Loucy (cell line): ENCODE results near the gene ZNF536.

Source experiments
- H2AFZ ChIP-seq: fragments of 200-600 bp; sonication (generic); 2 replicates; pipeline ENCODE4 v1.6.0; 2016; ENCODE audit warnings: antibody characterized with exemption, mild to moderate bottlenecking, low read length, moderate library complexity
- H3F3A ChIP-seq: fragments of 200-600 bp; 2 replicates; pipeline ENCODE4 v1.6.0; 2016; ENCODE audit warnings: antibody characterized with exemption, low read depth, mild to moderate bottlenecking
- H3K27me3 ChIP-seq: fragments of 200-600 bp; sonication (generic); 2 replicates; pipeline ENCODE4 v1.6.1; 2014; ENCODE audit warnings: low read length, mild to moderate bottlenecking; ENCODE audit not compliant: insufficient read depth, poor library complexity, severe bottlenecking
- H3K36me3 ChIP-seq: fragments of 200-600 bp; sonication (generic); 2 replicates; pipeline ENCODE4 v1.6.1; 2016; ENCODE audit warnings: low read length; ENCODE audit not compliant: insufficient read depth
- H3K4me1 ChIP-seq: fragments of 200-600 bp; sonication (generic); 2 replicates; pipeline ENCODE4 v1.5.1; 2014; ENCODE audit warnings: low read length, mild to moderate bottlenecking; ENCODE audit not compliant: insufficient read depth, poor library complexity, severe bottlenecking
- H3K4me2 ChIP-seq: fragments of 200-600 bp; sonication (generic); 2 replicates; pipeline ENCODE4 v1.6.0; 2014; ENCODE audit warnings: antibody characterized with exemption, low read length, low read depth, mild to moderate bottlenecking; ENCODE audit not compliant: poor library complexity, severe bottlenecking
- H3K4me3 ChIP-seq: fragments of 200-600 bp; sonication (generic); 2 replicates; pipeline ENCODE4 v1.5.1; 2014; ENCODE audit warnings: low read length, mild to moderate bottlenecking, mixed read lengths; ENCODE audit not compliant: poor library complexity, severe bottlenecking
- H3K79me2 ChIP-seq: fragments of 200-600 bp; sonication (generic); 2 replicates; pipeline ENCODE4 v1.6.1; 2014; ENCODE audit warnings: low read length; ENCODE audit not compliant: insufficient read depth
- H3K9ac ChIP-seq: fragments of 200-600 bp; sonication (generic); 2 replicates; pipeline ENCODE4 v1.6.0; 2014; ENCODE audit warnings: mild to moderate bottlenecking, low read depth, low read length, moderate library complexity; ENCODE audit not compliant: poor library complexity, severe bottlenecking
- H3K9me2 ChIP-seq: fragments of 200-600 bp; sonication (generic); replicated peaks from 2 replicates; pipeline ENCODE4 v1.6.1; 2016; ENCODE audit warnings: low read depth, low read length, mixed read lengths
- H3K9me3 ChIP-seq: fragments of 200-600 bp; sonication (generic); 2 replicates; pipeline ENCODE4 v1.6.1; 2014; ENCODE audit warnings: mild to moderate bottlenecking, antibody characterized with exemption, low read length, low read depth; ENCODE audit not compliant: insufficient read depth
- H4K20me1 ChIP-seq: fragments of 200-600 bp; sonication (generic); 2 replicates; pipeline ENCODE4 v1.6.0; 2014; ENCODE audit warnings: antibody characterized with exemption, low read length, mild to moderate bottlenecking; ENCODE audit not compliant: insufficient read depth, poor library complexity, severe bottlenecking
- CTCF ChIP-seq: fragments of 200-600 bp; sonication (generic); conservative IDR thresholded peaks from 2 replicates; pipeline ENCODE4 v1.5.1; 2014; ENCODE audit warnings: mild to moderate bottlenecking, antibody characterized with exemption, low read length
- EZH2phosphoT487 ChIP-seq: fragments of 200-600 bp; IDR thresholded peaks from 2 replicates; pipeline ENCODE4 v1.6.1; 2018; ENCODE audit warnings: antibody characterized with exemption, mild to moderate bottlenecking, moderate library complexity, borderline replicate concordance

The ZNF536 gene

DNA sequence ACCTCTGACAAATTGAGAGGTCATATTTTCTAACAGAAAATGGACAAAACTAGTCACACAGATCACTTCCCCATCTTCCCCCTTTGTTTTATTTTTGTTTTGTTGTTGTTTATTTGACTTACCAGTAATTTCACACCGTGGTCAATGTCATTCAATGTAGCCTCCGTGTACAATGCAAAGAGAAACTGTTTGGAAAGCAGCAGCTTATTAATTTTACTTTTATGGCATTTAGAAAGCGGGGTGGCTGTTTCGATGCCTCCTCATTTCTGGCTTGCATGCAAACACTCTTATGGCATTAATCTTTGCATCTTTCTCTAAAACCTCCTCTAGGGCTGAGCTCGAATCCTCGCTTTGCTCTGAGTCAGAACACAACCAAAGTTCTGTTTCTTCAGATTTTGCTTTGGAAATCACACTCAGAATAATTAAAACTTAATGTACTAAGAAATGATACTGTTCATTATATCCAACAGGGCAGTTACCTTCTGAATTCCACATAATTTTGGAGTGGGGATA, 77.0 kb downstream of the ZNF536 start:
- Histone ChIP-seq H3K9ac (no peak overlapping the region), H3K4me1 (peaks cover 16% of the 10 kb centered on the region), H3F3A (no peaks in the 10 kb centered on the region), H3K27me3 (no peaks in the 10 kb centered on the region), H2AFZ (0 out of 2 replicates have a peak overlapping the region, but pooled peaks have one; percentile 11), H3K79me2 (no peaks in the 10 kb centered on the region), H3K36me3 (no peaks in the 10 kb centered on the region), H3K4me3 (no peak overlapping the region), H3K9me2 (no peaks in the 10 kb centered on the region), H3K9me3 (no peaks in the 10 kb centered on the region), H3K4me2 (peak overlapping the region; percentile 61), H4K20me1 (no peaks in the 10 kb centered on the region)
- TF ChIP-seq CTCF, result no peak
- TF ChIP-seq EZH2phosphoT487, result no peak

DNA sequence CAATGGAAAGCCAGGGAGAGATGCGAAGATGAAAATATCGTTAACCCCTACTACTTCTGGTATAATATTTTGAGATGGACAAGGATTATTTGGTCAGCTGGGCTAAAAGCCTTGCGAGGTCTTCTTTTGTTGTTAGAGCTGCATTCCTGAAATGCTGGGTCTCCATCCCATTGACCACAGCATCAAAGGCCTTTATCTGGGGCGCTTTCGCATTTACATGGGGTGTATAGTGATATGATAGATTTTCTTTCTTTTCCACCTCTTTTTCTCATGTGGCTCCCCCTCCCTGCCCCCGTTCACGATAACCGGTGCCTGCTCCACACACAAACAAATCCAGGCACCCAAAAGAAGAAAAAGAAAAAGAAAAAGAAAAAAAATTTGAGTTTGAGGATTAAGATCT, 77.5 kb downstream of the ZNF536 start:
- H3K27me3 ChIP-seq, result no peaks in the 10 kb centered on the region
- H3K4me2 ChIP-seq, result peak overlapping the region; percentile 61
- no peak overlapping the region for H2AFZ ChIP-seq
- no peak overlapping the region for H3K9ac ChIP-seq
- H3K4me3 ChIP-seq, result peak overlapping the region; percentile 69
- TF ChIP-seq CTCF (no peak), EZH2phosphoT487 (no peak)
- H3K4me1 ChIP-seq, result peaks cover 16% of the 10 kb centered on the region
- no peaks in the 10 kb centered on the region for H3K9me2 ChIP-seq
- H3K9me3 ChIP-seq, result no peaks in the 10 kb centered on the region
- H3F3A ChIP-seq, result no peaks in the 10 kb centered on the region
- no peaks in the 10 kb centered on the region for H3K36me3 ChIP-seq
- no peaks in the 10 kb centered on the region for H4K20me1 ChIP-seq
- H3K79me2 ChIP-seq, result no peaks in the 10 kb centered on the region

DNA sequence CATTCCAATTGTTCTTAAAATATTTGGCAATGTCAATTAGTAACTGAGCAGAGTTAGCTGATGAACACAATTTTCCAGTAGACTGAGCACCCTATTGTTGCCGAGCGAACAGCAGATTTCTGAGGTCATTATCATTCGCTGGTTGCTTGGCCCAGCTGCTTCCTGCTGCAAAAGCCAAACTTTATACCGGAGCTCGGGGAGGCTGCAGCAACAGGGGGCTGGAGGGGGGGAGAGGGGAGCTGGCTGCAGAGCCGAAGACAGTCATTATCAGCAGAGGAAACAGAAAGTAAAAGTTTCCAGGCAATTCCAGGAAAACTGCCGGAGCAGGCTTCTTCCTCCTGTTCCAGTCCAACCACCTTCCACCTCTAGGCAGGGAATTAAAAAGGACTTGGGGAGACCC, 77.9 kb downstream of the ZNF536 start:
- Histone ChIP-seq H3K9me3 (no peaks in the 10 kb centered on the region), H4K20me1 (no peaks in the 10 kb centered on the region), H3K4me2 (peak overlapping the region; percentile 61), H3K9me2 (no peaks in the 10 kb centered on the region), H3K4me1 (peaks cover 16% of the 10 kb centered on the region), H3K4me3 (peak overlapping the region; percentile 69), H3K79me2 (no peaks in the 10 kb centered on the region), H3K9ac (peak overlapping the region; percentile 71), H3F3A (no peaks in the 10 kb centered on the region), H3K27me3 (no peaks in the 10 kb centered on the region), H2AFZ (peak overlapping the region; percentile 81; the same call in 1 of the 2 replicates), H3K36me3 (no peaks in the 10 kb centered on the region)
- TF ChIP-seq EZH2phosphoT487 (no peak), CTCF (no peak)
